Neural cell (in vitro differentiated cells): Measurements from ENCODE around the gene TMX1.

ENCODE experiments used
- TF ChIP-seq, protein P1 (sequence below): fragments of 450-650 bp; IDR thresholded peaks from 2 replicates; pipeline ENCODE4 v1.5.1; 2014; ENCODE audit warnings: antibody characterized with exemption, mild to moderate bottlenecking, moderate library complexity; ENCODE audit not compliant: poor library complexity, severe bottlenecking
- TF ChIP-seq, protein P2 (sequence below): IDR thresholded peaks from 2 replicates; pipeline ENCODE4 v1.6.1; 2012; ENCODE audit warnings: borderline replicate concordance

DNA sequence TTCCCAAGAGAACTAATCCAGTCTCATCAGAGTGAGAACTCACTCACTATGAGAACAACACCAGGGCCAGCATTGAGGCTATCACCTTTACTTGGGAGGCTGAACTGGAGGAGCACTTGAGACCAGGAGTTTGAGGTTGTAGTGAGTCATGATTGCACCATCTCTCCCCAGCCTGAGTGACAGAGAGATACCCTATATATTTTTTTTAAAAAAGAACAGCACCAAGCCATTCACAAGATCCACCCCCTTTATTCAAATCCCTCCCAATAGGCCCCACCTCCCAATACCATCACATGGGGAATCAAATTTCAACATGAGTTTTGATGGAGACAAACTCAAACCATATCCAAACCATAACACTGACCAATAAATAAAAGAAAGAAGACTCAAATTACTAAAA, 3.7 kb upstream of the TMX1 start:
- TF ChIP-seq, protein P1, sequence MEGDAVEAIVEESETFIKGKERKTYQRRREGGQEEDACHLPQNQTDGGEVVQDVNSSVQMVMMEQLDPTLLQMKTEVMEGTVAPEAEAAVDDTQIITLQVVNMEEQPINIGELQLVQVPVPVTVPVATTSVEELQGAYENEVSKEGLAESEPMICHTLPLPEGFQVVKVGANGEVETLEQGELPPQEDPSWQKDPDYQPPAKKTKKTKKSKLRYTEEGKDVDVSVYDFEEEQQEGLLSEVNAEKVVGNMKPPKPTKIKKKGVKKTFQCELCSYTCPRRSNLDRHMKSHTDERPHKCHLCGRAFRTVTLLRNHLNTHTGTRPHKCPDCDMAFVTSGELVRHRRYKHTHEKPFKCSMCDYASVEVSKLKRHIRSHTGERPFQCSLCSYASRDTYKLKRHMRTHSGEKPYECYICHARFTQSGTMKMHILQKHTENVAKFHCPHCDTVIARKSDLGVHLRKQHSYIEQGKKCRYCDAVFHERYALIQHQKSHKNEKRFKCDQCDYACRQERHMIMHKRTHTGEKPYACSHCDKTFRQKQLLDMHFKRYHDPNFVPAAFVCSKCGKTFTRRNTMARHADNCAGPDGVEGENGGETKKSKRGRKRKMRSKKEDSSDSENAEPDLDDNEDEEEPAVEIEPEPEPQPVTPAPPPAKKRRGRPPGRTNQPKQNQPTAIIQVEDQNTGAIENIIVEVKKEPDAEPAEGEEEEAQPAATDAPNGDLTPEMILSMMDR = no peak
- TF ChIP-seq, protein P2, sequence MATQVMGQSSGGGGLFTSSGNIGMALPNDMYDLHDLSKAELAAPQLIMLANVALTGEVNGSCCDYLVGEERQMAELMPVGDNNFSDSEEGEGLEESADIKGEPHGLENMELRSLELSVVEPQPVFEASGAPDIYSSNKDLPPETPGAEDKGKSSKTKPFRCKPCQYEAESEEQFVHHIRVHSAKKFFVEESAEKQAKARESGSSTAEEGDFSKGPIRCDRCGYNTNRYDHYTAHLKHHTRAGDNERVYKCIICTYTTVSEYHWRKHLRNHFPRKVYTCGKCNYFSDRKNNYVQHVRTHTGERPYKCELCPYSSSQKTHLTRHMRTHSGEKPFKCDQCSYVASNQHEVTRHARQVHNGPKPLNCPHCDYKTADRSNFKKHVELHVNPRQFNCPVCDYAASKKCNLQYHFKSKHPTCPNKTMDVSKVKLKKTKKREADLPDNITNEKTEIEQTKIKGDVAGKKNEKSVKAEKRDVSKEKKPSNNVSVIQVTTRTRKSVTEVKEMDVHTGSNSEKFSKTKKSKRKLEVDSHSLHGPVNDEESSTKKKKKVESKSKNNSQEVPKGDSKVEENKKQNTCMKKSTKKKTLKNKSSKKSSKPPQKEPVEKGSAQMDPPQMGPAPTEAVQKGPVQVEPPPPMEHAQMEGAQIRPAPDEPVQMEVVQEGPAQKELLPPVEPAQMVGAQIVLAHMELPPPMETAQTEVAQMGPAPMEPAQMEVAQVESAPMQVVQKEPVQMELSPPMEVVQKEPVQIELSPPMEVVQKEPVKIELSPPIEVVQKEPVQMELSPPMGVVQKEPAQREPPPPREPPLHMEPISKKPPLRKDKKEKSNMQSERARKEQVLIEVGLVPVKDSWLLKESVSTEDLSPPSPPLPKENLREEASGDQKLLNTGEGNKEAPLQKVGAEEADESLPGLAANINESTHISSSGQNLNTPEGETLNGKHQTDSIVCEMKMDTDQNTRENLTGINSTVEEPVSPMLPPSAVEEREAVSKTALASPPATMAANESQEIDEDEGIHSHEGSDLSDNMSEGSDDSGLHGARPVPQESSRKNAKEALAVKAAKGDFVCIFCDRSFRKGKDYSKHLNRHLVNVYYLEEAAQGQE = no peak
